Peyer's patch (tissue), 4 donors: ENCODE results near the gene MGMT.

ENCODE experiments used
- CTCF ChIP-seq, 6 experiments: fragments of 450-650 bp in 4 of 6; fragments of 200-600 bp in 2 of 6; sonication (generic) in 1 of 6; IDR thresholded peaks; one replicate each; pipeline ENCODE4 v1.5.1; 2017 to 2019; ENCODE audit warnings: antibody characterized with exemption in 6 of 6, mild to moderate bottlenecking in 3 of 6, moderate library complexity in 1 of 6
- POLR2A ChIP-seq, 2 donors: fragments of 450-650 bp; IDR thresholded peaks; one replicate each; pipeline ENCODE4 v1.5.1; 2017; ENCODE audit warnings: antibody characterized with exemption in 2 of 2, mild to moderate bottlenecking in 2 of 2, moderate library complexity in 2 of 2

GRCh38 chr10:129725890-129726631 is 259.0 kb downstream of the MGMT start:
- TF ChIP-seq POLR2A (IDR thresholded peaks at IDR 0.05) (no peak), CTCF (IDR thresholded peaks at IDR 0.05) (no peak)
